PC-3 (cell line): ENCODE measurements around the gene KLHL36. TPM values are rescaled to one million over a fixed set of nuclear protein-coding genes. Genes with fewer than 3 reads are reported as not detected.

Source experiments
- ATAC-seq: fragments of 200-7000 bp; cut with Tn5 transposase; 2 replicates; pipeline ENCODE4 v1.9.1; 2020; ENCODE audit warnings: mild to moderate bottlenecking, moderate library complexity
- BruUV-seq: library from RNA; stranded (reverse); fragments of 400-500 nt; replicated peaks from 2 replicates; lab custom pipeline; 2021; lab: Mats Ljungman, UMichigan
- CTCF ChIA-PET: fragments of 300-600 bp; sonication (Branson Sonifier 250); formaldehyde crosslinking; loops from one replicate; lab custom pipeline; 2022; ENCODE audit warnings: antibody characterized with exemption; lab: Charles Lee
- POLR2A ChIA-PET: fragments of 300-600 bp; sonication (Branson Sonifier 250); formaldehyde crosslinking; loops from one replicate; lab custom pipeline; 2022; ENCODE audit warnings: antibody characterized with exemption; ENCODE audit not compliant: unreplicated experiment; lab: Charles Lee
- DNase-seq: peaks from one replicate; pipeline ENCODE4 v3.0.0-alpha.2; 2015
- H2AFZ ChIP-seq: fragments of 300-600 bp; sonication (generic); 2 replicates; pipeline ENCODE4 v1.6.0; 2016; ENCODE audit warnings: antibody characterized with exemption, low read length
- H3F3A ChIP-seq: fragments of 300-600 bp; sonication (generic); one replicate; pipeline ENCODE4 v1.6.0; 2017; ENCODE audit warnings: antibody characterized with exemption, low read length, control low read depth, mild to moderate bottlenecking; ENCODE audit not compliant: unreplicated experiment
- H3K27ac ChIP-seq: fragments of 300-600 bp; sonication (generic); 2 replicates; pipeline ENCODE4 v1.5.1; 2016; ENCODE audit warnings: mild to moderate bottlenecking, low read length
- H3K27me3 ChIP-seq: fragments of 300-600 bp; sonication (generic); 2 replicates; pipeline ENCODE4 v1.6.1; 2016; ENCODE audit warnings: low read length, mixed read lengths
- H3K36me3 ChIP-seq: fragments of 300-600 bp; sonication (generic); 2 replicates; pipeline ENCODE4 v1.6.1; 2016; ENCODE audit warnings: low read depth, mixed run types, low read length, mixed read lengths
- H3K4me1 ChIP-seq: fragments of 300-600 bp; sonication (generic); 2 replicates; pipeline ENCODE4 v1.5.1; 2016; ENCODE audit warnings: low read length; ENCODE audit not compliant: insufficient read depth
- H3K4me2 ChIP-seq: fragments of 300-600 bp; sonication (generic); 2 replicates; pipeline ENCODE4 v1.6.0; 2016; ENCODE audit warnings: low read length
- H3K4me3 ChIP-seq: fragments of 300-600 bp; sonication (generic); 2 replicates; pipeline ENCODE4 v1.5.1; 2016; ENCODE audit warnings: mild to moderate bottlenecking, low read length, mixed read lengths
- H3K79me2 ChIP-seq: fragments of 300-600 bp; sonication (generic); 2 replicates; pipeline ENCODE4 v1.6.1; 2017; ENCODE audit warnings: low read length, mixed read lengths
- H3K9ac ChIP-seq: fragments of 300-600 bp; sonication (generic); 2 replicates; pipeline ENCODE4 v1.6.0; 2016; ENCODE audit warnings: mild to moderate bottlenecking, low read length
- H3K9me2 ChIP-seq: fragments of 300-600 bp; sonication (generic); replicated peaks from 2 replicates; pipeline ENCODE4 v1.6.1; 2016; ENCODE audit warnings: mixed run types, low read length, mixed read lengths
- H3K9me3 ChIP-seq: fragments of 300-600 bp; sonication (generic); 2 replicates; pipeline ENCODE4 v1.6.1; 2016; ENCODE audit warnings: low read length, mixed read lengths
- H4K20me1 ChIP-seq: fragments of 300-600 bp; sonication (generic); 2 replicates; pipeline ENCODE4 v1.6.1; 2016; ENCODE audit warnings: low read length, mixed read lengths
- CTCF ChIP-seq: fragments of 300-600 bp; sonication (generic); conservative IDR thresholded peaks from 2 replicates; pipeline ENCODE4 v1.5.1; 2017; ENCODE audit warnings: antibody characterized with exemption, low read depth, mild to moderate bottlenecking, low read length
- EZH2 ChIP-seq: fragments of 300-600 bp; sonication (generic); IDR thresholded peaks from one replicate; pipeline ENCODE4 v1.6.1; 2017; ENCODE audit warnings: antibody characterized with exemption, mild to moderate bottlenecking, low read length; ENCODE audit not compliant: unreplicated experiment
- EZH2phosphoT487 ChIP-seq: fragments of 300-600 bp; sonication (generic); IDR thresholded peaks from 2 replicates; pipeline ENCODE4 v1.6.1; 2018; ENCODE audit warnings: mild to moderate bottlenecking, antibody characterized with exemption, low read length, borderline replicate concordance
- intact Hi-C: fragments of 100-400 bp; cut with micrococcal nuclease; formaldehyde crosslinking; loops from 2 replicates; pipeline ENCODE4 v1.9.0; 2023
- total RNA-seq: library from RNA; depleted of rRNA; stranded (reverse); fragments of >200 nt; gene quantifications from 2 replicates; pipeline ENCODE4 v1.2.3, GENCODE V29; 2014

KLHL36 gene
- total RNA-seq, 1 experiment from 2014 or later = 33.8 TPM

- no peak overlapping the region for H3K9ac ChIP-seq
- H3K4me1 ChIP-seq = peaks cover 9% of the 10 kb centered on the region
- H3K9me2 ChIP-seq = no peaks in the 10 kb centered on the region
- no peaks in the 10 kb centered on the region for H3K36me3 ChIP-seq
- no peak overlapping the region for H3K27ac ChIP-seq
- H2AFZ ChIP-seq = no peak overlapping the region
- intact Hi-C loops = no loop called here
- H4K20me1 ChIP-seq = no peaks in the 10 kb centered on the region
- no peak overlapping the region for H3K4me2 ChIP-seq
- H3K79me2 ChIP-seq = no peaks in the 10 kb centered on the region
- H3F3A ChIP-seq = no peaks in the 10 kb centered on the region
- no peak for DNase-seq
- ATAC-seq = no peak
- ChIA-PET POLR2A (no interaction called here), CTCF (no interaction called here)
- TF ChIP-seq EZH2 = no peak
- TF ChIP-seq CTCF = no peak
- TF ChIP-seq EZH2phosphoT487 = no peak
- no peaks in the 10 kb centered on the region for H3K9me3 ChIP-seq
- no peaks in the 10 kb centered on the region for H3K27me3 ChIP-seq
- no peak overlapping the region for H3K4me3 ChIP-seq
- no TSS peak for BruUV-seq
Measured at GRCh38 chr16:84625556-84625955, 22.8 kb upstream of the KLHL36 start.

DNA sequence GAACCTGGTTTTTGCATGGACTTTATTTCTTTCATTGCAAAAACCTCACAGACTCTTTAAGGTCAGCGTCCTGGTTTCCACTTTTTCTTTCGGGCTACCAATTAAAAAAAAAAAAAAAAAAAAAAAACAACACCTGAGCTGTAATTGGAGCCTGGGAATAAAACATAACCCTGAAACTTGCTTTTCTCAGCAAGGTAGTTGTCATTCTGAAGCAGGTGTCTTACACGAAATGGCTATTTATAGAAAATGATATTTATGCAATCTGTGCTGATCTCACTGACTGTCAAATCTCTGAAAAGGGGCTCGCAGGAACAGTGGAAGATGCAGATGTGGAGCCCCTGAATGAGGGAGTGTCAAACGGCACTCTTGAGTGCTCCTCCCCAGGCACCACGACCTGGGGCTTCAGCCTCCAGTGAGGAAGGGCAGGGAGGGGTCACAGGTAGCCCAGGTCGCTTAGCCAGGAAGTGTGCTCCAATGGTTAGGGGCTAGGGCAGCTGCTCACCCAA lies 20.0 kb upstream of the KLHL36 start:
- Histone ChIP-seq H3K27ac (no peak overlapping the region), H3K9me3 (no peaks in the 10 kb centered on the region), H2AFZ (no peak overlapping the region), H4K20me1 (no peaks in the 10 kb centered on the region), H3K4me3 (no peak overlapping the region), H3K9ac (no peak overlapping the region), H3K4me1 (no peaks in the 10 kb centered on the region; the same call in 1 of the 2 replicates), H3K27me3 (no peaks in the 10 kb centered on the region), H3K4me2 (no peak overlapping the region), H3K9me2 (no peaks in the 10 kb centered on the region), H3F3A (no peaks in the 10 kb centered on the region), H3K79me2 (no peaks in the 10 kb centered on the region), H3K36me3 (no peaks in the 10 kb centered on the region)
- no TSS peak for BruUV-seq
- TF ChIP-seq CTCF (no peak), EZH2 (no peak)
- ATAC-seq (no peak), DNase-seq (no peak)
- ChIA-PET POLR2A (no interaction called here), CTCF (no interaction called here)
- intact Hi-C loops = no loop called here

- CTCF ChIA-PET = no interaction called here
- Histone ChIP-seq H3K36me3 (no peaks in the 10 kb centered on the region), H3K27ac (no peak overlapping the region), H2AFZ (no peak overlapping the region), H3K79me2 (no peaks in the 10 kb centered on the region), H3K27me3 (no peaks in the 10 kb centered on the region), H3F3A (no peaks in the 10 kb centered on the region), H3K9me3 (no peaks in the 10 kb centered on the region), H3K4me2 (no peak overlapping the region), H3K4me1 (no peaks in the 10 kb centered on the region), H3K4me3 (no peak overlapping the region), H3K9me2 (no peaks in the 10 kb centered on the region), H4K20me1 (no peaks in the 10 kb centered on the region), H3K9ac (no peak overlapping the region)
- POLR2A ChIA-PET = no interaction called here
- no peak for DNase-seq
- no TSS peak for BruUV-seq
- intact Hi-C loops = no loop called here
- TF ChIP-seq CTCF (no peak), EZH2 (no peak), EZH2phosphoT487 (no peak)
- no peak for ATAC-seq
Measured at GRCh38 chr16:84629580-84629979, 18.7 kb upstream of the KLHL36 start.
